AG09319 (cell line): ENCODE results near the gene NGRN.

Experiments used
- DNase-seq: peaks from one replicate; pipeline ENCODE4 v3.0.0-alpha.2; 2010; ENCODE audit warnings: low read depth; ENCODE audit errors: extremely low read depth
- CTCF ChIP-seq: IDR thresholded peaks from 2 replicates; pipeline ENCODE4 v1.5.1; 2011; ENCODE audit warnings: low read depth, mild to moderate bottlenecking, inconsistent platforms, low read length, moderate library complexity

NGRN gene

DNA sequence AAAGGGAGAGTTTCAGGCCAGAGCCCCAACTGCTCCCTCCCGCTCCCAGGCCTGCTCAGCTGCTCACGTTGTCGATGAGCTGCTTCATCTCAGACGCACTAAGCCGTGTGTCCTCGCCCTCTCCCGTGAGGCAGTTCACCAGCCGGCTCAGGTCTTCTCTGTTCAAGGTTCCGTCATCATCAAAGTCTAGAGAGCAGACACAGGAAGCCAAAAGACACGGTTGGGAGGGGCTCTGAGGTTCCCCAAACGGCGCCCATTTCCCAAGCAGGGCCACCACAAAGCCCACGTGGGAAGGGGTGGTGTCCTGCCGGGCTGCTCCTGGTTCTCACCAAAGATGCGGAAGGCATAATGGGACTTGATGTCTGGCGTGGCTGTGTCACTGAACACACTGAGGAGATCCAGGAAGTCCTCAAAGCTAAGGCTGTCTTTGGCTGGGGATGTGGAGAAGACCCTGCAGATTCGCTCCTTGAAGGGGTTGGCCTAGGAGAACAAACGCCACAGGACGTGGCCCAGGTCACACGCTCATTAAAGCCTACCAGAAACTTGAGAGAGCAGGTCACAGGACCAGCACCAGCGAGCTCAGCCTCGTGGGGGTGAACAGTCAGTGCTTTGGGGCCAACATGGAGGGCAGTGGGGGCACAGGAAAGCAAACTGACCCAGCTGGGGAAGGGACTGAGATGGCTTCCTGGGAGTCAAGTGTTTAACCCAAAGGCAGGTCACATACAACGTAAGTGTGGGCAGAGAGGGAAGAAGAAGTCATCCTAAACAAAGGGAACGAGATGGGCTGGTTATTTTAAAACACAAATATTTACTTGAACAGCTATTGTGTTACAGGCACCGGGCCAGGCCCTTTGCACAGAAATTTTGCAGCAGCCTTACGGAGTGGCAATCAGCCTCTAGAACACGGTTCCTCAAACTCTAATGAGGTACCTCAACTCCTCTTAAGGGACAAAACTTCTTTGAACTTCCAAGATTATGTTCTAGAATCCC, 34.1 kb upstream of the NGRN start:
- DNase-seq = no peak
- TF ChIP-seq CTCF = no peak

GRCh38 chr15:90232196-90232595, 33.3 kb upstream of the NGRN start:
- DNase-seq = no peak
- no peak for TF ChIP-seq CTCF

DNA sequence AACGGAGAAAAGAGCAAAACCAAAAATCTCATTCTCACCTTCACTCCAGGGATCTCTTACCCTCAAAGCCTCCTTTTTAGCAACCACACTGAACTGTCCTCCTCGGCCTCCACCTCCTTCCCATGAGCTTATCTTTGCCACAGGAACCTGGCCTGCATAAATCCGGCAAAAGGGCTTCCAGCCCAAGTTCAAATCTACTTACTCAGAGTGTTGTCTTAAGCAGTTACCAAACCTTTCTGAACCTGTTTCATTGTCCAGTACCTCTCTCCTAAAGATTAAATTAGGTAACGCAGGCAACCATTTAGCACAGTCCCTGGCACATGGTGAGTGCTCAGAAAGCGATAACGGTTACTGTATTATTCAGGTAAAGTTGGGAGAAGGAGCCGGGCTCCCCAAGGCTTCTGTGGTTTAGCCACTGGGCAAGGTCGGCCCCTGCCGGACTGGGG, 32.5 kb upstream of the NGRN start:
- no peak for DNase-seq
- TF ChIP-seq CTCF = peak; percentile 55

DNA sequence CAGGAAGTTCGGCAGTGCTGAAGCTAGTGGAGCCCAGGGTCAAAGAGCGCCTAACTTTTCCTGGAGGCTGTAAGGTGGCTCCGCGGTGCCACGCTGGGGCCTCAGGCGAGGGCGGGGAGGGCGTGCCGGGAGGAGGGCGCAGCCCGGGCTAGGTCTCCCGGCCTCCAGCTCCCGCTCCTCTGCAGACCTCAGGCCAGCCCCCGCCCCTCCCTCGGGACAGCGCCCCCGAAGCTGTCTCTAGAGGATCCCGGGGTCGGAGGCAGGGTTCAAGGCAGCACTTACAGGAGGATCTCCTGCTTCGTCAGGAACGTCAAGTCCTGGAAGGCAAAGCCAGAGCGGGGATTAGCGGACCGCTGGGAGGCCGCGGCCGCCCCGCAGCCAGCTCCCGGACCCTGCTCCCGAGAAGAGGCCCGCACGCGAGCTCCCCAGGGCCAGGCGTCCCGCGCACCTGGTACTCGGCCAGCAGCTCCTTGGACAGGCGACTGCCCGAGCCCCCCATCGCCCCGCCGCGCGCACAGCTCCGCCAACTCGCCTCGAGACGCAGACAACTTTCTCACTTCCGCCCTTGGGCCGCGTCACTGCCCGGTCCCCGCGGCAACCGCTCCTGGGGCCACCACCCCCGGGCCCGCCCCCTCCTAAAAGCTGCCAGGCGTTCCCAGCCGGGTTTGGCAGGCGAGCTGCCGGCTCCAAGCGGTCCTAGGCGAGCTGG, 31.9 kb upstream of the NGRN start, which contains the start of gene CIB1:
CIB1 (minus strand) TSS at position 555 of the 709 bp plus-strand sequence; CDS start at position 499, 56 bp downstream.
- TF ChIP-seq CTCF = no peak
- peak; percentile 93 for DNase-seq

- no peak for TF ChIP-seq CTCF
- DNase-seq = no peak
Measured at GRCh38 chr15:90234096-90234988, 31.1 kb upstream of the NGRN start, which contains the start of gene GDPGP1. TSS of gene GDPGP1 (plus strand) at chr15:90234209. CDS start at chr15:90240909, 6,700 bp downstream.

GRCh38 chr15:90239371-90239770, 26.1 kb upstream of the NGRN start:
- DNase-seq = no peak
- TF ChIP-seq CTCF = no peak
